ENCODE measurements around the gene AVPR2. TPM values are rescaled to one million over a fixed set of nuclear protein-coding genes. Genes with fewer than 3 reads are reported as not detected.

The AVPR2 gene
- polyA plus RNA-seq, 1 donor = 2.0 TPM

DNA sequence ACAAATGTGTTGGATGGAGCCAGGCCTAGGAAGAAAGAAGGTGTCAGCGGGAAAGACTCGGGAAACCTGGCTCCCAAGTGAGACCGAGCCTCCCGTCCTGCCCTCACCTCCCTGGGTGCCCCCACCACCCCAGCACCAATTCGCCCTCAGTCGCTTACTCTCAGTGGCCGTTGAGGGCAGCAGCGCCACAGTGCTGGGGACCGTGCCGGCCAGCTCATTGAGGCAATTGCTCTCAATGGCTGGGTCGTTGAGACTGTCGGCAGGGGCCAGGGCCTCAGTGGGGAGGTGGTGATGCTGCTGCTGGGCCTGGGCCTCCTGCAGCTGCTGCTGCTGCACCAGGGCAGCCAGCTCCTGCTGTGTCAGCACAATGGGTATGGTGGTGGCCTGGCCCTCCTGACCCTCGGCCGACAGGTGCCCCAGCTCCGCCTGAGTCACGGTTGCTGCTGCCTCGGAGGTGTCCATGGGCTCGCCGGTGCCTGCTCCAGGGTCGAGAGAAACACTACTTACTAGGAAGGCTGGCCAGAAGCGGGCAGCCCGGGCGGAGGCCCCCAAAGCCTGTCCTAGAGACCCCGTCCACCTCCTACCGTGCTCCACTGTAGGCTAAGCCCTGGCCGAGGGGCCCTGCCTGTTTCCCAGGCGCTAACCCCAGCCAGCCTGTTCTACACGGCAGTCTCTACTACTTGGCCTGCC is 47.4 kb downstream of the AVPR2 start:
- DNase-seq = no peak

DNA sequence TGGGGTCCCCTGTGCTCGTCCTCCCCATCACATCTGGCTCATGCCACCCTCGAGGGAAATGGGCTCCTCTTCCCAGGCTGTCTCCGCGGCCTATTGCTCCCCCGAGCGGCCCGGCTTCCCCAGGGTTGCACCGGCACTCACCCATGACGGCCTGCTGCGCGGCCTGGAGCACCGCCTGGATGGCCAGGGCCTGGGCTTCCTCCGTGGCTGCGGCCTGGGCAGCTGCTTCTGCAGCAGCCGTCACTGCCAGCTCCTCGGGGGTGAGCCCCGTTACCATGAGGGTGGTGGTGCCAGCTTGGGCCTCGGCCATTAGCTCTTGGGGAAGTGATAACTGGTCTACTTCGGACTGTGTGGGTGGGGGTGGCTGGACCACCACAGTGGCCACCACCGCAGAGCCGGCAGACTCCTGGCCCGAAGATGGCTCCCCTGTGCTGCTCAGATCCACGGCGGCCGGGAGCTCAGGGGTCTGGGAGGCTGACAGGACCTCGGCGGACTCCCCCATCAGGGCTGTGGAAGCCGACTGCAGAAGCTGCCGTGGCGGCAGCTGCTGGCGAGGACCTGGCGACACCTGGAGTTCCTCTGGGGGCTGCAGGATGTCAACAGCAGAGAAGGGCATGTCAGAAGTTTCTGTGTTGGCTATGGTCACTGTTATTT is 48.0 kb downstream of the AVPR2 start:
- DNase-seq = no peak

DNA sequence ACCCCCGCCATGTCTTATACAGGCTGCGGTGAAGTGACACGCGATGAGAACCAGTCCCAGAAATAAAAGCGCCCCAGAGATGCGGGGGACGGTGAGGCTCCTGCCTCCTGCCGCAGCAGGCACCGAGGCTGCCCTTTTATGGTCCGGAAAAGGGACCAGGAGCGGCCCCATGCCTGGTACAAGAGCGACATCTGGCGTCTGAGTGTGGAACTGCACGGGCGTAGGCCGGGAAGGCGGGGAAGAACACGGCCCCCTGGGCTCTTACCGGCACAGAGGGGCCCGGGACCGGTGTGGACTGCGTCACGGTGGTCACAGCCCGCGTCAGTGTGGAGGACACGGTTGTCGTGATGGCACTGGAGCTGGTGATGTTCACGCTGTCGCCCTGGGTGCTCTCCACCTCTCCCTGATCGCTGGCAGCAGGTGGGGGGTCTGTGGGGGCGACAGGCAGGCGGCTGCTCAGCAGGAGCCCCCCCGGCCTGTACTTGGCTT is 48.9 kb downstream of the AVPR2 start:
- DNase-seq = peak; percentile 61

DNA sequence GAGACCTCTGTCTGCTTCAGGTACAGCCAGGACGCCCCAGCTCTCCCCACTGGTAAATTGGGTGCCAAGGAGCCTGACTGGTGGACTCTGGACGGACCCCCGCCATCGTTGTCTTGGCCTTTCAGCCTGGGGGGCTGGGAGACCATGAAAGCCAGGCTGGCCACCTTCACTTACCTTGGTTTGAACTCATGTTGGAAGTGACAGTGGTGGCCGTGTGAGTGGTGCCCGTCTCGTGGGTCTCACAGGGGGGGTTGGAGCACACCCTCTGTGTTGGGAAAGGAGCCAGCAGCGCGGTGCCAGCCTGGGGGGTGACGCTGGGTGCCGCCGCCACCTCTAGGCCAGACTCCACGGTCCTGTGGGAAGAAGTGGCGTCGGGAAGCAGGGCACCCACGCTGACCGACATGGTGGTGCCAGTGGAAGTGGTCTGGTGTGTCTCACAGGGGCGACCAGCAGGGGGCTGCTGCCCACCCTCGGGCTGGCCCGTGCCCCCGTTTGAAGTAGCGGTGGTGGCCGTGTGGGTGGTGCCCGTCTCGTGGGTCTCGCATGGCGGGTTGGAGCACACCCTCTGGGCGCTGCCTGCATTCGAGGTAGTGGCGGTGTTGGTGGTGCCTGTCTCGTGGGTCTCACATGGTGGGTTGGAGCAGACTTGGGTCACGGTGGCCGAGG is 49.6 kb downstream of the AVPR2 start:
- DNase-seq = no peak

DNA sequence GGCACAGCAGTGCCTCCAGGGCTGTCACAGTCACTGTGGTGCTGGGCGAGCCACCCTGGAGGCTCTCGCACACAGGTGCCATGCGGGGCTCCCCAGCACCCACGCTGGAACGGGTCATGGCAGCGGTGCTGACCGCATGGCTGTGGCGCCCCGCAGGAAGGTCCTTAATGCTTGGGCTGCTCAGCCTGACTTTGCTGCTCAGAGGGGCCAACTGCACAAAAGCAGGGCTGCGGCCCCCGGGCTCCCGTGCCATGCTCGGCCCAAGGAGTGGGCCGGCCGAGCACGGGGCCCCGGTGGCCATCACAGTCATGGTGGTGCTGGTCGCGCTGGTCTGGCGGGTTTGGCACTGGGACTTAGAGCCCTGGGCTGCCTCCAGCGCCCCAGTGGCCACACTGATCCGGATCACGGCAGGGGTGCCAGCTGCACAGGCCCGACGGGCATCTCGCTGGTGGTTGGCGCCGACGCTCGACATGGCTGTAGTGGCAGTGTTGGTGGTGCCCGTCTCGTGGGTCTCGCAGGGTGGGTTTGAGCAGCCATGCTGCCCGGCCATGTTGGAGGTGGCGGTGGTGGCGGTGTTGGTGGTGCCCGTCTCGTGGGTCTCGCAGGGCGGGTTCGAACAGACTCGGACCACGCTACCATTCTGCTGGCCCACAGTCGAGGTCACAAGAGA is 50.2 kb downstream of the AVPR2 start:
- no peak for DNase-seq

DNA sequence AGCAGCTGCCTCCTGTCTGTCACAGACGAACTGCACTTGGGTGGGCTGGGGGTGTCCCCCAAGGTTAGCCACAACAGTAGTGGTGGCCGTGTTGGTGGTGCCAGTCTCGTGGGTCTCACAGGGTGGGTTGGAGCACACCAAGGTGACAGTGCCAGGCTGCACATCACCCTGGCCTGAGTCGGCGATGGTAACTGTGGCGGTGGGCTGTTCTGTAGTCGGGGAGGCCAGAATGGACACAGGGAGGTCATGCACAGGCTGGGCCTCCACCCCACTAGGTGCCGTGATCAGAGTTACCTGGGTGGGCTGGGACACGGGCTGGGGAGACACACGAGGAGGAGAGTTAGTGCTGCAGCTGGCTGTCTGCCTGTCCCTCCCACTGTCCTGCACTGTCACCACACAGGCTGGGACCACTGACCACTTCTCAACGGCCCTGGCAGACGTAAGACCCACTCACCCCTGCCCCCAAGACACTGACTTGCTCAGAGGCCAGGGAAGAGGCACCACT is 50.8 kb downstream of the AVPR2 start:
- DNase-seq = no peak

DNA sequence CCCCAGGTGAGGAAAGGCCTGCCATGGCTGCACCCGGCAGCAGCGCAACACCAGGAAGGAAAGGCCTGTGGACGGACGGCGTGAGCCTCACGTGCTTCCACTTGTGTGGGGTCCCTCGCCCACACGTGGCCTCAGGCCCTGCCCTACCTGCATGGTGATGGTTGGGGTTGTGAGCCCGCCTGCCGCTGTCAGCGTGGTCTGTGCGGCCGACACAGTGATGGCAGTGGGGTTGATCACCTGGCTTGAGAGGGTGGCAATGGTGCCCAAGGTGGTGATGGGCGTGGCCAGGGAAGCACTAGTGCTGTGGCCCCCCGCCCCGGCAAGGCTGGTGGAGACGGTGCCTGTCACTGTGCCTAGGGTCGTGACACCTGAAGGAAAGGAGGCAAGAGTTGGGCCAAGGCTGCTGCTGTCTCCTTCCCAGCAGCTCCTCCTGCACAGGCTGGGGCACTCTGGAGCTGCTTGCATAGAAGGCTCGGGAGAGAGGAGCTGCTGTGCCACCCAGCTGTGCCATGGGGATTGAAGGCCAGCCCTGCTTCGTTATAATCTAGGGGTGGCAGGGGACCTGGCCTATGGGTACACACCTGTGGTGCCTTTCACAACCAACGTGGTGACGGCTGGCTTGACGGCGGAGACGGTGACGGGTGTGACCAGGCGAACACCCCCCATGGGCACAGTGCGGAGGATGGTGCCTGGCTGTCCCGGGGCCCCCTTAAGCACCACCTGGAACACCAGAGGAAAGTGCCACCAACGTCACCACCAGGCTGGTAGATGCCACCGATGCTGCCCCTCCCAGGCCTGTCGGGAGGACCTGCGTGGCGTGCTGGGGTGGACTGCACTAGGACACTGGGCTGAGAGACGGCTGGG is 51.8 kb downstream of the AVPR2 start:
- DNase-seq = no peak

Other genes with a start within 250 kb of the AVPR2 start
- gene PNCK, start 230.9 kb upstream of the AVPR2 start, polyA plus RNA-seq (ENCODE audit: insufficient read length) = 7.5 TPM
- gene SLC6A8, start 216.7 kb upstream of the AVPR2 start, polyA plus RNA-seq (ENCODE audit: insufficient read length) = 56.6 TPM
- 184 TPM for gene BCAP31, start 180.3 kb upstream of the AVPR2 start, polyA plus RNA-seq (ENCODE audit: insufficient read length)
- gene ABCD1, start 179.8 kb upstream of the AVPR2 start, polyA plus RNA-seq (ENCODE audit: insufficient read length) = 6.4 TPM
- gene PLXNB3, start 140.4 kb upstream of the AVPR2 start, polyA plus RNA-seq (ENCODE audit: insufficient read length) = 1.5 TPM
- gene SRPK3, start 123.6 kb upstream of the AVPR2 start, polyA plus RNA-seq (ENCODE audit: insufficient read length) = 0.73 TPM
- 70.1 TPM for gene IDH3G, start 110.3 kb upstream of the AVPR2 start, polyA plus RNA-seq (ENCODE audit: insufficient read length)
- 134 TPM for gene SSR4, start 110.0 kb upstream of the AVPR2 start, polyA plus RNA-seq (ENCODE audit: insufficient read length)
- 8.5 TPM for gene PDZD4, start 74.1 kb upstream of the AVPR2 start, polyA plus RNA-seq (ENCODE audit: insufficient read length)
- 46.9 TPM for gene L1CAM, start 18.5 kb upstream of the AVPR2 start, polyA plus RNA-seq (ENCODE audit: insufficient read length)
- gene ARHGAP4, start 21.6 kb downstream of the AVPR2 start, polyA plus RNA-seq (ENCODE audit: insufficient read length) = 29.1 TPM
- gene NAA10, start 30.4 kb downstream of the AVPR2 start, polyA plus RNA-seq (ENCODE audit: insufficient read length) = 62.1 TPM
- gene RENBP, start 40.0 kb downstream of the AVPR2 start, polyA plus RNA-seq (ENCODE audit: insufficient read length) = 20.7 TPM
- 43.2 TPM for gene HCFC1, start 67.1 kb downstream of the AVPR2 start, polyA plus RNA-seq (ENCODE audit: insufficient read length)
- gene TMEM187, start 68.1 kb downstream of the AVPR2 start, polyA plus RNA-seq (ENCODE audit: insufficient read length) = 5.2 TPM
- gene IRAK1, start 115.2 kb downstream of the AVPR2 start, polyA plus RNA-seq (ENCODE audit: insufficient read length) = 54.3 TPM
- 29.0 TPM for gene MECP2, start 193.0 kb downstream of the AVPR2 start, polyA plus RNA-seq (ENCODE audit: insufficient read length)
- gene OPN1LW, start 239.6 kb downstream of the AVPR2 start, polyA plus RNA-seq (ENCODE audit: insufficient read length) = not detected

Measured in left kidney (tissue), 2 donors.